A549 (cell line): ENCODE measurements around the gene SLC26A9. TPM values are rescaled to one million over a fixed set of nuclear protein-coding genes. Genes with fewer than 3 reads are reported as not detected.

Source experiments
- ATAC-seq, 2 experiments: fragments of 200-7000 bp in 1 of 2; fragments of >200 bp in 1 of 2; cut with Nextera tagmentation in 1 of 2; cut with Tn5 transposase in 1 of 2; 3 replicates each; pipeline versions ENCODE4 v1.8.0 to v1.9.1; 2018 to 2020; ENCODE audit warnings: mild to moderate bottlenecking in 1 of 2, moderate library complexity in 1 of 2
- CTCF ChIA-PET: fragments of 300-600 bp; sonication (Branson Sonifier 250); formaldehyde crosslinking; extraction: SDS; loops from one replicate; lab custom pipeline; 2021; ENCODE audit warnings: antibody characterized with exemption, inconsistent platforms; lab: Yijun Ruan, JAX
- POLR2A ChIA-PET: fragments of 350-600 bp; formaldehyde crosslinking; extraction: SDS; loops from one replicate; lab custom pipeline; 2021; ENCODE audit warnings: antibody characterized with exemption, inconsistent platforms; lab: Yijun Ruan, JAX
- DNase-seq, 2 experiments: peaks; one replicate each; pipeline versions ENCODE4 v3.0.0 to v3.0.0-alpha.2; 2011 to 2016; ENCODE audit warnings: low read depth in 1 of 2, low spot score in 1 of 2
- FAIRE-seq: peaks from 2 replicates; lab custom pipeline; 2011; peaks lifted over from hg19 to GRCh38; lab: Jason Lieb, UNC
- H3K27ac ChIP-seq, 2 experiments: fragments of >200 bp; sonication (Bioruptor Twin); formaldehyde crosslinking; 3 replicates each; pipeline ENCODE4 v1.5.1; 2016 to 2017
- H3K4me1 ChIP-seq: fragments of >200 bp; sonication (Bioruptor Twin); formaldehyde crosslinking; 3 replicates; pipeline ENCODE4 v1.6.1; 2016
- H3K4me2 ChIP-seq: fragments of >200 bp; sonication (Bioruptor Twin); formaldehyde crosslinking; 3 replicates; pipeline ENCODE4 v1.6.1; 2016
- H3K4me3 ChIP-seq: fragments of >200 bp; sonication (Bioruptor Twin); formaldehyde crosslinking; 3 replicates; pipeline ENCODE4 v1.5.1; 2016
- H3K9me3 ChIP-seq: fragments of >200 bp; sonication (Bioruptor Twin); formaldehyde crosslinking; 3 replicates; pipeline ENCODE4 v1.6.1; 2016
- ATOH8 ChIP-seq: fragments of 250-450 bp; sonication (Bioruptor Pico); IDR thresholded peaks from 2 replicates; pipeline ENCODE4 v1.5.0; 2020; ENCODE audit warnings: low read depth, mild to moderate bottlenecking, moderate library complexity
- BCL3 ChIP-seq: fragments of >200 bp; sonication (Bioruptor Twin); formaldehyde crosslinking; IDR thresholded peaks from 3 replicates; pipeline ENCODE4 v1.6.1; 2016
- CBX8 ChIP-seq: fragments of 200-600 bp; sonication (generic); IDR thresholded peaks from 2 replicates; pipeline ENCODE4 v1.6.1; 2016
- CHD2 ChIP-seq: fragments of 150-350 bp; IDR thresholded peaks from 2 replicates; pipeline ENCODE4 v1.6.1; 2014; ENCODE audit warnings: low read length; ENCODE audit not compliant: partially characterized antibody
- CTCF ChIP-seq: fragments of >200 bp; sonication (Bioruptor Twin); formaldehyde crosslinking; IDR thresholded peaks from 3 replicates; pipeline ENCODE4 v1.5.1; 2016
- ELK1 ChIP-seq: fragments of 150-350 bp; IDR thresholded peaks from 2 replicates; pipeline ENCODE4 v1.6.1; 2014; ENCODE audit warnings: low read depth, mild to moderate bottlenecking, low read length
- ESRRA ChIP-seq: fragments of 150-350 bp; IDR thresholded peaks from 2 replicates; pipeline ENCODE4 v1.6.1; 2014; ENCODE audit warnings: mild to moderate bottlenecking, low read length, borderline replicate concordance
- HDAC2 ChIP-seq: fragments of 200-600 bp; sonication (generic); IDR thresholded peaks from 2 replicates; pipeline ENCODE4 v1.6.1; 2016
- HMGXB4 ChIP-seq: fragments of 250-450 bp; sonication (Bioruptor Pico); IDR thresholded peaks from 2 replicates; pipeline ENCODE4 v1.5.0; 2021; ENCODE audit warnings: mild to moderate bottlenecking, moderate library complexity, borderline replicate concordance
- JUNB ChIP-seq: fragments of >200 bp; sonication (Bioruptor Twin); formaldehyde crosslinking; IDR thresholded peaks from 2 replicates; pipeline ENCODE4 v1.6.1; 2016
- KDM5A ChIP-seq: fragments of 200-600 bp; sonication (generic); IDR thresholded peaks from 2 replicates; pipeline ENCODE4 v1.6.1; 2016; ENCODE audit warnings: antibody characterized with exemption, mild to moderate bottlenecking
- MAFK ChIP-seq: fragments of 450-650 bp; IDR thresholded peaks from 2 replicates; pipeline ENCODE4 v1.6.1; 2014; ENCODE audit not compliant: partially characterized antibody
- MAZ ChIP-seq: fragments of 150-350 bp; IDR thresholded peaks from 2 replicates; pipeline ENCODE4 v1.6.1; 2014; ENCODE audit warnings: antibody characterized with exemption, low read depth, low read length, borderline replicate concordance
- PHF8 ChIP-seq: fragments of 200-600 bp; sonication (generic); IDR thresholded peaks from 2 replicates; pipeline ENCODE4 v1.6.1; 2016; ENCODE audit warnings: low read depth, mild to moderate bottlenecking, antibody characterized with exemption, moderate library complexity, borderline replicate concordance
- RAD21 ChIP-seq, 2 experiments: fragments of >200 bp in 1 of 2; sonication (Bioruptor Twin) in 1 of 2; formaldehyde crosslinking in 1 of 2; IDR thresholded peaks in 1 of 2; conservative IDR thresholded peaks in 1 of 2; 2 replicates in 1 of 2; 3 replicates in 1 of 2; pipeline ENCODE4 v1.6.1; 2012 to 2018; ENCODE audit warnings: inconsistent platforms in 1 of 2
- RARB ChIP-seq: fragments of 250-450 bp; sonication (Bioruptor Pico); IDR thresholded peaks from 2 replicates; pipeline ENCODE4 v1.8.0; 2021; ENCODE audit warnings: mild to moderate bottlenecking, moderate library complexity
- RCOR1 ChIP-seq: fragments of 150-350 bp; IDR thresholded peaks from 2 replicates; pipeline ENCODE4 v1.6.1; 2014; ENCODE audit warnings: antibody characterized with exemption, low read length, low read depth
- RFX5 ChIP-seq: fragments of 450-650 bp; IDR thresholded peaks from 2 replicates; pipeline ENCODE4 v1.7.1; 2014; ENCODE audit warnings: antibody characterized with exemption, mild to moderate bottlenecking, moderate library complexity
- SMC3 ChIP-seq: fragments of >200 bp; sonication (Bioruptor Twin); formaldehyde crosslinking; IDR thresholded peaks from 3 replicates; pipeline ENCODE4 v1.6.1; 2018; ENCODE audit warnings: inconsistent platforms
- TP53 ChIP-seq: fragments of 250-450 bp; sonication (Bioruptor Pico); IDR thresholded peaks from 2 replicates; pipeline ENCODE4 v1.5.0; 2021; ENCODE audit warnings: mild to moderate bottlenecking, moderate library complexity
- USF2 ChIP-seq: fragments of 450-650 bp; IDR thresholded peaks from 2 replicates; pipeline ENCODE4 v1.6.1; 2014; ENCODE audit warnings: antibody characterized with exemption
- ZC3H11A ChIP-seq: fragments of 450-650 bp; IDR thresholded peaks from 2 replicates; pipeline ENCODE4 v1.6.1; 2014; ENCODE audit warnings: antibody characterized with exemption, mild to moderate bottlenecking
- ZFP36 ChIP-seq: fragments of 450-650 bp; IDR thresholded peaks from 2 replicates; pipeline ENCODE4 v1.6.1; 2014; ENCODE audit warnings: borderline replicate concordance; ENCODE audit not compliant: partially characterized antibody
- ZSCAN20 ChIP-seq: fragments of 250-450 bp; sonication (Bioruptor Pico); IDR thresholded peaks from 2 replicates; pipeline ENCODE4 v1.8.0; 2022; ENCODE audit warnings: mild to moderate bottlenecking, moderate library complexity
- WGBS: methylation state at CpG from one replicate; pipeline ENCODE4 v1.1.6; 2017; ENCODE audit errors: missing lambda C conversion rate; 5-methylcytosine and 5-hydroxymethylcytosine counted together
- polyA plus RNA-seq, 4 experiments: library from polyadenylated mRNA; depleted of rRNA in 3 of 4; stranded (reverse); fragments of >200 nt; fragmentation: RNase III in 1 of 4; extraction: RNeasy Plus Mini Kit Qiagen cat#74134 plus additional on column Dnase treatment in 1 of 4; gene quantifications; 2 replicates in 3 of 4; 3 replicates in 1 of 4; pipeline ENCODE4 v1.2.3, GENCODE V29; 2011 to 2017

Gene SLC26A9
- polyA plus RNA-seq, 2 of the 4 experiments (the other 2 are of a cell fraction), result 0.18 to 0.98 TPM

GRCh38 chr1:205972081-205972480 is 28.8 kb upstream of the SLC26A9 start (continued):
- no peak for TF ChIP-seq SMC3
- no peak for TF ChIP-seq TP53
- no peak for TF ChIP-seq BCL3
- no peak for TF ChIP-seq CBX8
- no peak for TF ChIP-seq PHF8
- TF ChIP-seq ELK1, result no peak
- TF ChIP-seq ESRRA, result no peak

GRCh38 chr1:205971082-205971481 is 27.8 kb upstream of the SLC26A9 start:
- ATAC-seq, result no peak
- DNase-seq, result no peak
- CTCF ChIA-PET, result interaction anchor here (0.8 to 6.4 kb wide), 9 partner anchors 10 to 179 kb away, joined by 3 to 84 read pairs (median 5); no protein-coding TSS in a partner anchor
- Histone ChIP-seq H3K4me1 (peaks cover 12% of the 10 kb centered on the region), H3K4me2 (no peak overlapping the region), H3K4me3 (no peak overlapping the region), H3K9me3 (no peaks in the 10 kb centered on the region), H3K27ac (no peak overlapping the region)
- 73% methylated on average over 4 of the region's 4 CpGs for WGBS
- POLR2A ChIA-PET, result no interaction called here
- no peak for FAIRE-seq
- TF ChIP-seq JUNB (no peak), HMGXB4 (CRISPR knock-in tag) (no peak), MAZ (no peak), RAD21 (conservative IDR thresholded peaks at IDR 0.05 in 1 of 2, IDR thresholded peaks at IDR 0.05 in 1 of 2) (no peak), RFX5 (no peak), ZFP36 (no peak), CTCF (no peak), KDM5A (no peak), RARB (CRISPR knock-in tag) (no peak), MAFK (no peak), CHD2 (no peak), ZSCAN20 (CRISPR knock-in tag) (no peak), HDAC2 (no peak), CBX8 (no peak), ATOH8 (CRISPR knock-in tag) (no peak), ZC3H11A (no peak), RCOR1 (no peak), USF2 (no peak)
